ENCODE results near the gene CCDC39. TPM values are rescaled to one million over a fixed set of nuclear protein-coding genes. Genes with fewer than 3 reads are reported as not detected.
A peak's percentile ranks its signal among the peaks of the same experiment; 100 is the strongest.

CCDC39 gene
- polyA plus RNA-seq, 1 of the 3 experiments (the other 2 are of a cell fraction) = not detected

- H3K27me3 ChIP-seq (ENCODE audit: insufficient read depth) = no peaks in the 10 kb centered on the region
- no peaks in the 10 kb centered on the region for H4K20me1 ChIP-seq (ENCODE audit: insufficient read depth)
- no peak for DNase-seq
- no peak overlapping the region for H3K4me2 ChIP-seq
- CTCF ChIA-PET = interaction anchor here (0.6 to 1.9 kb wide), 4 partner anchors 9 to 259 kb away, joined by 3 to 6 read pairs (median 4); no protein-coding TSS in a partner anchor
- no peaks in the 10 kb centered on the region for H3K4me1 ChIP-seq (ENCODE audit: control insufficient read depth in 1 of 2, insufficient read depth in 2 of 2, low read depth in 1 of 2, low read length in 1 of 2)
- TF ChIP-seq RAD21 (IDR thresholded peaks at IDR 0.05; ENCODE audit: low read length) (peak; percentile 42; the same call in 1 of the 2 replicates), CTCF (IDR thresholded peaks at IDR 0.05) (peak; percentile 33), RCOR1 (IDR thresholded peaks at IDR 0.05; ENCODE audit: low read length) (no peak)
- no peak overlapping the region for H3K9ac ChIP-seq
- no peaks in the 10 kb centered on the region for H3F3A ChIP-seq (replicated peaks; ENCODE audit: insufficient read depth)
- H3K27ac ChIP-seq (ENCODE audit: low read depth in 2 of 2, low read length in 1 of 2) = no peak overlapping the region
- H3K9me3 ChIP-seq = no peaks in the 10 kb centered on the region
- no peaks in the 10 kb centered on the region for H3K36me3 ChIP-seq (replicated peaks in 1 of 2; ENCODE audit: control insufficient read depth in 1 of 2, insufficient read depth in 2 of 2, low read length in 1 of 2)
- POLR2A ChIA-PET = no interaction called here
- WGBS (ENCODE audit: low lambda C conversion rate) = 0% methylated on average over 1 of the region's 1 CpG
- H3K9me2 ChIP-seq = no peaks in the 10 kb centered on the region
- no peak overlapping the region for H3K4me3 ChIP-seq (ENCODE audit: low read depth in 2 of 2, low read length in 1 of 2)
- no peaks in the 10 kb centered on the region for H3K79me2 ChIP-seq (ENCODE audit: insufficient read depth)
- H2AFZ ChIP-seq (ENCODE audit: low read depth) = no peak overlapping the region
Observed at GRCh38 chr3:180690061-180690460, 10.8 kb upstream of the CCDC39 start.

- CTCF ChIA-PET = interaction anchor here (1.9 kb wide), 1 partner anchor 39 kb away, joined by 5 read pairs; no protein-coding TSS in a partner anchor
Observed at GRCh38 chr3:180684807-180685206, 5.5 kb upstream of the CCDC39 start.

DNA sequence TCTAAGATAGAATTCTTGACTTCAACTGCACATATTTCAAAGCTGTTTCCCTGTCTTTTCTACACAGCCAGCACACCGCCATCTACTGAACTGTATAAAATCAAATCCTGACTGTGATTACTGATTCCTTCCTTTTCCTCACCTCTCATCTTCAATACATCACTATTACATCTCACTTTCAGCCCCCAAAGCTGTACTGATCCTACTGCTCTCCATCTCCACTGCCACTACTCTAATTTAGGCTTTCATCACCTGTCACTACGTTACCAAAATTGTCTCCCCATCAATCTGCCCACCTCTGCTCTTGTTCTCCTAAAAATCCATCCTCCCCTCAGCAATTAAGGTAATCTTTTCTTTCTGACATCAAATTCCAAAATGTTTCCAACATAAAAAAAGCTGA lies 4.5 kb upstream of the CCDC39 start:
- TF ChIP-seq REST (IDR thresholded peaks at IDR 0.05; ENCODE audit: low read depth, low read length) (no peak), FOXJ3 (CRISPR knock-in tag; IDR thresholded peaks at IDR 0.05) (no peak), PBX3 (IDR thresholded peaks at IDR 0.05) (no peak), YY1 (IDR thresholded peaks at IDR 0.05; ENCODE audit: low read depth) (no peak), CHD2 (IDR thresholded peaks at IDR 0.05; ENCODE audit: low read length, partially characterized antibody) (no peak), USF1 (IDR thresholded peaks at IDR 0.05; ENCODE audit: borderline replicate concordance, low read depth) (no peak), JUND (IDR thresholded peaks at IDR 0.05) (no peak), MEF2A (IDR thresholded peaks at IDR 0.05; ENCODE audit: borderline replicate concordance, low read depth) (no peak)
- TF ChIP-seq, protein P1, sequence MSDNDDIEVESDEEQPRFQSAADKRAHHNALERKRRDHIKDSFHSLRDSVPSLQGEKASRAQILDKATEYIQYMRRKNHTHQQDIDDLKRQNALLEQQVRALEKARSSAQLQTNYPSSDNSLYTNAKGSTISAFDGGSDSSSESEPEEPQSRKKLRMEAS (IDR thresholded peaks at IDR 0.05; ENCODE audit: low read depth) = no peak
- Histone ChIP-seq H3K9me3 (no peaks in the 10 kb centered on the region), H3K36me3 (replicated peaks in 1 of 2; ENCODE audit: control insufficient read depth in 1 of 2, insufficient read depth in 2 of 2, low read length in 1 of 2) (no peaks in the 10 kb centered on the region), H3K4me2 (no peak overlapping the region), H2AFZ (ENCODE audit: low read depth) (no peak overlapping the region), H4K20me1 (ENCODE audit: insufficient read depth) (no peaks in the 10 kb centered on the region), H3K9ac (no peak overlapping the region), H3K4me3 (ENCODE audit: low read depth in 2 of 2, low read length in 1 of 2) (no peak overlapping the region), H3F3A (replicated peaks; ENCODE audit: insufficient read depth) (no peaks in the 10 kb centered on the region), H3K27me3 (ENCODE audit: insufficient read depth) (no peaks in the 10 kb centered on the region), H3K9me2 (no peaks in the 10 kb centered on the region), H3K4me1 (ENCODE audit: control insufficient read depth in 1 of 2, insufficient read depth in 2 of 2, low read depth in 1 of 2, low read length in 1 of 2) (peaks cover 0 to 2% of the 10 kb centered on the region in 2 experiments; a peak in 2 of 4 replicates), H3K79me2 (ENCODE audit: insufficient read depth) (no peaks in the 10 kb centered on the region), H3K27ac (ENCODE audit: low read depth in 2 of 2, low read length in 1 of 2) (no peak overlapping the region)
- WGBS (ENCODE audit: low lambda C conversion rate) = 49% methylated on average over 2 of the region's 2 CpGs
- DNase-seq = no peak
- CTCF ChIA-PET = interaction anchor here (1.9 kb wide), 1 partner anchor 38 kb away, joined by 5 read pairs; no protein-coding TSS in a partner anchor
- POLR2A ChIA-PET = no interaction called here

More at GRCh38 chr3:180684807-180685206, 5.5 kb upstream of the CCDC39 start:
- no peaks in the 10 kb centered on the region for H3K36me3 ChIP-seq (replicated peaks in 1 of 2; ENCODE audit: control insufficient read depth in 1 of 2, insufficient read depth in 2 of 2, low read length in 1 of 2)
- no peaks in the 10 kb centered on the region; a peak in 2 of 4 replicates for H3K4me1 ChIP-seq (ENCODE audit: control insufficient read depth in 1 of 2, insufficient read depth in 2 of 2, low read depth in 1 of 2, low read length in 1 of 2)
- no peaks in the 10 kb centered on the region for H3K9me2 ChIP-seq
- no peak overlapping the region for H2AFZ ChIP-seq (ENCODE audit: low read depth)
- H3K4me2 ChIP-seq = no peak overlapping the region
- TF ChIP-seq MXI1 (IDR thresholded peaks at IDR 0.05; ENCODE audit: low read depth, low read length) (no peak), GABPA (IDR thresholded peaks at IDR 0.05; ENCODE audit: low read depth) (no peak), EP300 (IDR thresholded peaks at IDR 0.05; ENCODE audit: borderline replicate concordance in 1 of 2, low read depth in 1 of 2, low read length in 1 of 2) (no peak), NRF1 (IDR thresholded peaks at IDR 0.05; ENCODE audit: low read depth, low read length) (no peak)
- no peak overlapping the region for H3K4me3 ChIP-seq (ENCODE audit: low read depth in 2 of 2, low read length in 1 of 2)
- 8% methylated on average over 3 of the region's 3 CpGs for WGBS (ENCODE audit: low lambda C conversion rate)
- POLR2A ChIA-PET = no interaction called here
- H3K27me3 ChIP-seq (ENCODE audit: insufficient read depth) = no peaks in the 10 kb centered on the region
- no peak overlapping the region for H3K9ac ChIP-seq
- H3K79me2 ChIP-seq (ENCODE audit: insufficient read depth) = no peaks in the 10 kb centered on the region
- no peak overlapping the region for H3K27ac ChIP-seq (ENCODE audit: low read depth in 2 of 2, low read length in 1 of 2)
- no peak for DNase-seq
- H4K20me1 ChIP-seq (ENCODE audit: insufficient read depth) = no peaks in the 10 kb centered on the region
- no peaks in the 10 kb centered on the region for H3K9me3 ChIP-seq
- no peaks in the 10 kb centered on the region for H3F3A ChIP-seq (replicated peaks; ENCODE audit: insufficient read depth)
